Measurements from ENCODE around the gene CNMD. TPM values are rescaled to one million over a fixed set of nuclear protein-coding genes. Genes with fewer than 3 reads are reported as not detected.

CNMD gene
- total RNA-seq, 1 experiment from 2014 or later = not detected

- POLR2A ChIA-PET = no interaction called here
- DNase-seq (ENCODE audit: unreplicated experiment) = no peak
- no peak for TF ChIP-seq CTCF (IDR thresholded peaks at IDR 0.05; ENCODE audit: unreplicated experiment)
- intact Hi-C loops (cut with micrococcal nuclease) = no loop called here
- H3K27ac Mint-ChIP-seq (ENCODE audit: low read depth, unreplicated experiment) = no peak overlapping the region
- H3K9me3 Mint-ChIP-seq (ENCODE audit: unreplicated experiment) = no peaks in the 10 kb centered on the region
- H3K4me1 Mint-ChIP-seq (ENCODE audit: insufficient read depth, unreplicated experiment) = no peaks in the 10 kb centered on the region
- H3K4me3 Mint-ChIP-seq (ENCODE audit: unreplicated experiment) = no peak overlapping the region
- CTCF ChIA-PET = interaction anchor here (0.7 to 0.8 kb wide), 2 partner anchors 53 to 193 kb away, joined by 3 read pairs; no protein-coding TSS in a partner anchor
- no peaks in the 10 kb centered on the region for H3K36me3 Mint-ChIP-seq (ENCODE audit: insufficient read depth, unreplicated experiment)
- H3K27me3 Mint-ChIP-seq (ENCODE audit: insufficient read depth, unreplicated experiment) = peaks cover 64% of the 10 kb centered on the region
- BruUV-seq (replicated peaks) = no TSS peak
These were observed 35.9 kb upstream of the CNMD start for GRCh38 chr13:52775511-52775910.

GRCh38 chr13:52767949-52768516 is 28.4 kb upstream of the CNMD start:
- DNase-seq (ENCODE audit: unreplicated experiment) = no peak
- peaks cover 37% of the 10 kb centered on the region for H3K27me3 Mint-ChIP-seq (ENCODE audit: insufficient read depth, unreplicated experiment)
- TF ChIP-seq CTCF (IDR thresholded peaks at IDR 0.05; ENCODE audit: unreplicated experiment) = no peak
- H3K36me3 Mint-ChIP-seq (ENCODE audit: insufficient read depth, unreplicated experiment) = no peaks in the 10 kb centered on the region
- POLR2A ChIA-PET = no interaction called here
- no peak overlapping the region for H3K27ac Mint-ChIP-seq (ENCODE audit: low read depth, unreplicated experiment)
- H3K9me3 Mint-ChIP-seq (ENCODE audit: unreplicated experiment) = no peaks in the 10 kb centered on the region
- CTCF ChIA-PET = interaction anchor here (1.3 kb wide), 1 partner anchor 22 kb away, joined by 3 read pairs; no protein-coding TSS in a partner anchor
- H3K4me1 Mint-ChIP-seq (ENCODE audit: insufficient read depth, unreplicated experiment) = no peaks in the 10 kb centered on the region
- no TSS peak for BruUV-seq (replicated peaks)
- intact Hi-C loops (cut with micrococcal nuclease) = no loop called here
- H3K4me3 Mint-ChIP-seq (ENCODE audit: unreplicated experiment) = no peak overlapping the region

DNA sequence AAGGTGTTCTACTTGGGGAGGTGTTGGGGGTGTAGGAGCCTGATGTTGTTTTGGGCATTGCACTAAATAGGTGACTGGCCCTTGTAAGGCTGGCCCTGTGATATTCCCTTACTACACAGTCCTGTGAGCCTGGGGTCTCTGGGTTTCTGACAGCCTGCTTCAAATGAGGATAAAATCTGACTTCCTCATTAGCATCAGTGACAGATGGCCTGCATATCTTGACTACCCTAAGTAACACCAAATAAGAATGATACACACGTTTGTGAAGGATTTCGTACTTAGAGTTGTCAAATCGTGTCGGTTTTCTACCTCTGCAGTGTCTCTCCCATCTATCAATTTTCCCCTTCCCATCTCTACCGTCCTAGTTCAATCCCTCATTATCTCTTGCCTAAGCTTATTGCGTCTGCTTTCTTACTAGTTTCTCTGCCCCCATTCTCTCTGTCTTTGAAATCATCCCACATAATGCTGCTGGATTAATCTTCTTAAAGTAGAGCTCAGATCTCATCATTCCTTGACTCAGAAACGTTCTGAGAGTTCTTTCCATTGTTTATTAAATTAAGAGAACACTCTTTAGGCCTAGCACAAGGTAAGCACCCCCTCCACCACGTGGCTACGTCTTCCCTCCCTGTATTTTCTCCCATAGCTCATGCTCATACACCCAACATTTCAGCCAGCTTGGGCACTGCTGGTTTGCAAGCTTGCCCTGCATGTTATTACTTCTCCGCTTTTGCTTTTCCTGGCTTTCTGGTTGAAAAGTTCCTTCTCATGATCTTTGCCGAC is 26.2 kb upstream of the CNMD start:
- DNase-seq (ENCODE audit: unreplicated experiment) = no peak
- CTCF ChIA-PET = interaction anchor here (0.5 to 0.6 kb wide), 2 partner anchors 17 to 27 kb away, joined by 3 to 4 read pairs; no protein-coding TSS in a partner anchor
- H3K36me3 Mint-ChIP-seq (ENCODE audit: insufficient read depth, unreplicated experiment) = no peaks in the 10 kb centered on the region
- intact Hi-C loops (cut with micrococcal nuclease) = no loop called here
- H3K27me3 Mint-ChIP-seq (ENCODE audit: insufficient read depth, unreplicated experiment) = peaks cover 15% of the 10 kb centered on the region
- H3K4me1 Mint-ChIP-seq (ENCODE audit: insufficient read depth, unreplicated experiment) = no peaks in the 10 kb centered on the region
- no peak for TF ChIP-seq CTCF (IDR thresholded peaks at IDR 0.05; ENCODE audit: unreplicated experiment)
- POLR2A ChIA-PET = no interaction called here
- H3K27ac Mint-ChIP-seq (ENCODE audit: low read depth, unreplicated experiment) = no peak overlapping the region
- BruUV-seq (replicated peaks) = no TSS peak
- no peaks in the 10 kb centered on the region for H3K9me3 Mint-ChIP-seq (ENCODE audit: unreplicated experiment)
- H3K4me3 Mint-ChIP-seq (ENCODE audit: unreplicated experiment) = no peak overlapping the region

DNA sequence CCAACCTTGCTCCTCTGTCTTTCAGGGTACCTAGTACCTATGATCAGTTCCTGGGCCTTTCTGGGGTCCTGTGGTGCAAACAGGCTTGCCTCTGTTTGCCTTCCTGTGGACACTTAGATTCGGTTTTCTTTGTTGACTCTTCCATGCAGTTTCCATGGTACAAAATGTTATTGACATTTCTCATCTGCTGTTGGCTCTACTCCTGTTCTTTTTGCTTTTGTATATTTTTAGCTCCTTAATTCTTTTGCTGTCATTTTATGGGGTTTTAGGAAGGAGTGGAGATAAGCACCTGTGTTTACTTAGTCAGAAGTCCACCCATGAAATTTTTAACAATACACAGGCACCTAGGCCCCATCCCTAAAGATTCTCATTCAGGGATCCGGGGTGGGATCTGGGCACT is 20.5 kb upstream of the CNMD start:
- H3K27ac Mint-ChIP-seq (ENCODE audit: low read depth, unreplicated experiment) = no peak overlapping the region
- BruUV-seq (replicated peaks) = no TSS peak
- peaks cover 11% of the 10 kb centered on the region for H3K27me3 Mint-ChIP-seq (ENCODE audit: insufficient read depth, unreplicated experiment)
- no peaks in the 10 kb centered on the region for H3K36me3 Mint-ChIP-seq (ENCODE audit: insufficient read depth, unreplicated experiment)
- intact Hi-C loops (cut with micrococcal nuclease) = no loop called here
- H3K4me1 Mint-ChIP-seq (ENCODE audit: insufficient read depth, unreplicated experiment) = no peaks in the 10 kb centered on the region
- H3K9me3 Mint-ChIP-seq (ENCODE audit: unreplicated experiment) = no peaks in the 10 kb centered on the region
- POLR2A ChIA-PET = no interaction called here
- no peak overlapping the region for H3K4me3 Mint-ChIP-seq (ENCODE audit: unreplicated experiment)
- CTCF ChIA-PET = no interaction called here
- DNase-seq (ENCODE audit: unreplicated experiment) = no peak
- TF ChIP-seq CTCF (IDR thresholded peaks at IDR 0.05; ENCODE audit: unreplicated experiment) = no peak
